ENCODE data around the gene FUT8.

DNA sequence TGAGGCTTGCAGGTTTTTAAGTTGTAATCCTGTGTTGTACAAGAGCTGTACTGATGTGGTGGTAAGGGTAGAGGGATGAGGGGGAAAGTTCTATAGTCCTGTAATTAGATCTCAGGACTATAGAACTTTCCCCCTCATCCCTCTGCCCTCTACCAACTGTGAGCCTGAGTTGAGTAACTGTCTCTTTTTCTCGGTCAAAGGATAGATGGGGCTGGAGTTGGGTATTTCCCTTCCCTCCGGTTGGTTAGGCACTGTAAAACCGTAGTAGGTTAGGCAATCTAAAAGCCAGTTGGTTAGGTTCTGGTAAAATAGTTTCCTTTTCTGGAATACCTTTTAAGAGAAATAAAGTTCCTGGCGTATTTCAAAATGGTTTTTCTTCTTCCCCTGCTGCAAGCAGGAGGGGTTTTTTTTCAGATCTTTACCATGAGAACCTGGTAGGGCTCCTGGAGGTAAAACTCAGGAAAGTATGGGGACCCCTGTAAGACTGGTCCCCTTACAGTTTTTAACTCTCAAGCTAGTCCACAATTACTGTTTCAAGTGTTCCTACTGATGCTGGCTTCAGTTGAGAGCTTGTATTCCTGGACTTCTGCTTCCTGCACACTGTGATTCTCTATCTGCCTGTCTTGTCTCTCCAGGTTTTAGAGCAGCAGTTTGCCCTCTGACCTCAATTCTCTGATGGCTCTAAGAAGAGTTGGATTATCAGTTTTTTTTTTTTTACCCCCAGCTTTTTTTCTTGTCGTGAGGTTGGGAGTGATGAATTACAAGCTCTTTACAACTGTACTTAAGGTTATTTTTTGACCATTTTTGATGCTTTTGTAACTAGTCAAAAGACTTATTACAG is 58.7 kb downstream of the FUT8 start:
- TF ChIP-seq, protein P1, sequence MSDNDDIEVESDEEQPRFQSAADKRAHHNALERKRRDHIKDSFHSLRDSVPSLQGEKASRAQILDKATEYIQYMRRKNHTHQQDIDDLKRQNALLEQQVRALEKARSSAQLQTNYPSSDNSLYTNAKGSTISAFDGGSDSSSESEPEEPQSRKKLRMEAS (IDR thresholded peaks at IDR 0.05): no peak
- TF ChIP-seq ZBTB7A (IDR thresholded peaks at IDR 0.05; ENCODE audit: low read depth) (no peak), FOXM1 (IDR thresholded peaks at IDR 0.05; ENCODE audit: borderline replicate concordance, low read depth) (no peak), EGR1 (IDR thresholded peaks at IDR 0.05) (no peak), CEBPB (IDR thresholded peaks at IDR 0.05) (no peak), YY1 (IDR thresholded peaks at IDR 0.05; ENCODE audit: low read depth) (no peak), TCF12 (IDR thresholded peaks at IDR 0.05; ENCODE audit: low read depth) (no peak), CREB1 (IDR thresholded peaks at IDR 0.05; ENCODE audit: low read depth) (no peak), RAD21 (IDR thresholded peaks at IDR 0.05; ENCODE audit: low read depth) (no peak), EP300 (IDR thresholded peaks at IDR 0.05; ENCODE audit: borderline replicate concordance) (no peak), TEAD4 (IDR thresholded peaks at IDR 0.05) (no peak)
- TF ChIP-seq, protein P2, sequence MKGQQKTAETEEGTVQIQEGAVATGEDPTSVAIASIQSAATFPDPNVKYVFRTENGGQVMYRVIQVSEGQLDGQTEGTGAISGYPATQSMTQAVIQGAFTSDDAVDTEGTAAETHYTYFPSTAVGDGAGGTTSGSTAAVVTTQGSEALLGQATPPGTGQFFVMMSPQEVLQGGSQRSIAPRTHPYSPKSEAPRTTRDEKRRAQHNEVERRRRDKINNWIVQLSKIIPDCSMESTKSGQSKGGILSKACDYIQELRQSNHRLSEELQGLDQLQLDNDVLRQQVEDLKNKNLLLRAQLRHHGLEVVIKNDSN (IDR thresholded peaks at IDR 0.05): no peak
- TF ChIP-seq, protein P3, sequence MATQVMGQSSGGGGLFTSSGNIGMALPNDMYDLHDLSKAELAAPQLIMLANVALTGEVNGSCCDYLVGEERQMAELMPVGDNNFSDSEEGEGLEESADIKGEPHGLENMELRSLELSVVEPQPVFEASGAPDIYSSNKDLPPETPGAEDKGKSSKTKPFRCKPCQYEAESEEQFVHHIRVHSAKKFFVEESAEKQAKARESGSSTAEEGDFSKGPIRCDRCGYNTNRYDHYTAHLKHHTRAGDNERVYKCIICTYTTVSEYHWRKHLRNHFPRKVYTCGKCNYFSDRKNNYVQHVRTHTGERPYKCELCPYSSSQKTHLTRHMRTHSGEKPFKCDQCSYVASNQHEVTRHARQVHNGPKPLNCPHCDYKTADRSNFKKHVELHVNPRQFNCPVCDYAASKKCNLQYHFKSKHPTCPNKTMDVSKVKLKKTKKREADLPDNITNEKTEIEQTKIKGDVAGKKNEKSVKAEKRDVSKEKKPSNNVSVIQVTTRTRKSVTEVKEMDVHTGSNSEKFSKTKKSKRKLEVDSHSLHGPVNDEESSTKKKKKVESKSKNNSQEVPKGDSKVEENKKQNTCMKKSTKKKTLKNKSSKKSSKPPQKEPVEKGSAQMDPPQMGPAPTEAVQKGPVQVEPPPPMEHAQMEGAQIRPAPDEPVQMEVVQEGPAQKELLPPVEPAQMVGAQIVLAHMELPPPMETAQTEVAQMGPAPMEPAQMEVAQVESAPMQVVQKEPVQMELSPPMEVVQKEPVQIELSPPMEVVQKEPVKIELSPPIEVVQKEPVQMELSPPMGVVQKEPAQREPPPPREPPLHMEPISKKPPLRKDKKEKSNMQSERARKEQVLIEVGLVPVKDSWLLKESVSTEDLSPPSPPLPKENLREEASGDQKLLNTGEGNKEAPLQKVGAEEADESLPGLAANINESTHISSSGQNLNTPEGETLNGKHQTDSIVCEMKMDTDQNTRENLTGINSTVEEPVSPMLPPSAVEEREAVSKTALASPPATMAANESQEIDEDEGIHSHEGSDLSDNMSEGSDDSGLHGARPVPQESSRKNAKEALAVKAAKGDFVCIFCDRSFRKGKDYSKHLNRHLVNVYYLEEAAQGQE (IDR thresholded peaks at IDR 0.05; ENCODE audit: low read depth): no peak

Data from Ishikawa (cell line).